ENCODE data around the gene IL23A. TPM values are rescaled to one million over a fixed set of nuclear protein-coding genes. Genes with fewer than 3 reads are reported as not detected.

IL23A gene
- total and polyA plus RNA-seq, 2 of the 13 experiments (the other 11 are each of a cell fraction or from before 2014, with no cell fraction given), result 0.33 to 0.35 TPM

DNA sequence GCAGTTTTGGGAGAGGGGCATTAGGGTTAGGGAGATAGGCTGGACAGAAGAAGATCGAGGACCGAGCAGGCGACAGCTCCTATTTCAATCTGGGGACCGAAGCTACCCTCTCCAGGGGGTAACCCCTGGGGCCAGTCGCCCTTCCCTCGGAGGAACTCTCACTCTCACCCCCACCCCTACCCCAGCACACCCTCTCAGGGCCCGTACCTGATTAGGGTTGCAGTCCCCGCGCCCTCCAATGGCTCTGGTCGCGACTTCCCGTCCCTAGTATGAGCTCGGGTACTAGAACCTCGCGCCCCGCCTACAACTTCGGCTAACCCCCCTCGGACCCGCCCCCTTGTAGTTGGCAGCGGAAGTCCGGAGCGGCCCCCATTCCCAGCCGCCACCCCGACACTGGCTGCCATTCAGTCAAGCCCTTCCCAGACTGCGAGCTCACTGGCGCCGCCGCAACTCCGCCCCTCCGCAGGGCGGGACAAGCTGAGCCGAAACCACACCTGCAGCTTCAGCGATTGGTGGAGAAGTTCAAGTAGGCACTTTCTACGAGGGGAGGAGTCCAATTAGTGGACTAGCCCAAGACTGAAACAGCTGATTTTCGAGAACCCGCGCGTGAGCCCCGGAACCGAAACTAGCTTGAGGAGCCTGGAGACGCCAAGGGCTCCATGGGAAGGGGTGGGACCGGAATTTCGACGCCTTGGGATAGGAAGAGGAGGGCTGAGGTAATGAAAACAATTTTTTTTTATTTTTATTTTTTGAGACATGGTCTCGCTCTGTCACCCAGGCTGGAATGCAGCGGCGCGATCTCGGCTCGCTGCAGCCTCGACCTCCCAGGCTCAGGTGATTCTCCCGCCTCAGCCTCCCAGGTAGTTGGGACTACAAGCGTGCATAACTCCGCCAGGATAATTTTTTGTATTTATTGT, 21.4 kb downstream of the IL23A start, which contains the start of gene STAT2 (continued):
- TF ChIP-seq, protein P1, sequence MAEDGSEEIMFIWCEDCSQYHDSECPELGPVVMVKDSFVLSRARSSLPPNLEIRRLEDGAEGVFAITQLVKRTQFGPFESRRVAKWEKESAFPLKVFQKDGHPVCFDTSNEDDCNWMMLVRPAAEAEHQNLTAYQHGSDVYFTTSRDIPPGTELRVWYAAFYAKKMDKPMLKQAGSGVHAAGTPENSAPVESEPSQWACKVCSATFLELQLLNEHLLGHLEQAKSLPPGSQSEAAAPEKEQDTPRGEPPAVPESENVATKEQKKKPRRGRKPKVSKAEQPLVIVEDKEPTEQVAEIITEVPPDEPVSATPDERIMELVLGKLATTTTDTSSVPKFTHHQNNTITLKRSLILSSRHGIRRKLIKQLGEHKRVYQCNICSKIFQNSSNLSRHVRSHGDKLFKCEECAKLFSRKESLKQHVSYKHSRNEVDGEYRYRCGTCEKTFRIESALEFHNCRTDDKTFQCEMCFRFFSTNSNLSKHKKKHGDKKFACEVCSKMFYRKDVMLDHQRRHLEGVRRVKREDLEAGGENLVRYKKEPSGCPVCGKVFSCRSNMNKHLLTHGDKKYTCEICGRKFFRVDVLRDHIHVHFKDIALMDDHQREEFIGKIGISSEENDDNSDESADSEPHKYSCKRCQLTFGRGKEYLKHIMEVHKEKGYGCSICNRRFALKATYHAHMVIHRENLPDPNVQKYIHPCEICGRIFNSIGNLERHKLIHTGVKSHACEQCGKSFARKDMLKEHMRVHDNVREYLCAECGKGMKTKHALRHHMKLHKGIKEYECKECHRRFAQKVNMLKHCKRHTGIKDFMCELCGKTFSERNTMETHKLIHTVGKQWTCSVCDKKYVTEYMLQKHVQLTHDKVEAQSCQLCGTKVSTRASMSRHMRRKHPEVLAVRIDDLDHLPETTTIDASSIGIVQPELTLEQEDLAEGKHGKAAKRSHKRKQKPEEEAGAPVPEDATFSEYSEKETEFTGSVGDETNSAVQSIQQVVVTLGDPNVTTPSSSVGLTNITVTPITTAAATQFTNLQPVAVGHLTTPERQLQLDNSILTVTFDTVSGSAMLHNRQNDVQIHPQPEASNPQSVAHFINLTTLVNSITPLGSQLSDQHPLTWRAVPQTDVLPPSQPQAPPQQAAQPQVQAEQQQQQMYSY (CRISPR knock-in tag; IDR thresholded peaks at IDR 0.05), result 0 out of 2 replicates have a peak, but pooled peaks have one; percentile 44
- 0 out of 2 replicates have a peak, but pooled peaks have one; percentile 38 for TF ChIP-seq ZNF274 (CRISPR knock-in tag; IDR thresholded peaks at IDR 0.05)
- TF ChIP-seq ZFP41 (CRISPR knock-in tag; IDR thresholded peaks at IDR 0.05; ENCODE audit: borderline replicate concordance), result no peak
- peak; percentile 36; the same call in 1 of the 2 replicates for TF ChIP-seq ZNF891 (CRISPR knock-in tag; IDR thresholded peaks at IDR 0.05)
- no peak for TF ChIP-seq ZNF550 (CRISPR knock-in tag; IDR thresholded peaks at IDR 0.05; ENCODE audit: borderline replicate concordance)
- TF ChIP-seq, protein P2, sequence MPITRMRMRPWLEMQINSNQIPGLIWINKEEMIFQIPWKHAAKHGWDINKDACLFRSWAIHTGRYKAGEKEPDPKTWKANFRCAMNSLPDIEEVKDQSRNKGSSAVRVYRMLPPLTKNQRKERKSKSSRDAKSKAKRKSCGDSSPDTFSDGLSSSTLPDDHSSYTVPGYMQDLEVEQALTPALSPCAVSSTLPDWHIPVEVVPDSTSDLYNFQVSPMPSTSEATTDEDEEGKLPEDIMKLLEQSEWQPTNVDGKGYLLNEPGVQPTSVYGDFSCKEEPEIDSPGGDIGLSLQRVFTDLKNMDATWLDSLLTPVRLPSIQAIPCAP (CRISPR knock-in tag; IDR thresholded peaks at IDR 0.05; ENCODE audit: low read depth), result peak; percentile 92
- no peak for TF ChIP-seq ZBTB3 (CRISPR knock-in tag; IDR thresholded peaks at IDR 0.05; ENCODE audit: borderline replicate concordance, low read depth)
- peak; percentile 60 for TF ChIP-seq RBFOX2 (IDR thresholded peaks at IDR 0.05; ENCODE audit: low read depth, low read length)
- TF ChIP-seq SOX13 (IDR thresholded peaks at IDR 0.05), result no peak
- TF ChIP-seq SOX13 (CRISPR knock-in tag; conservative IDR thresholded peaks at IDR 0.05 in 1 of 2, IDR thresholded peaks at IDR 0.05 in 1 of 2), result no peak
- peak; percentile 90 for TF ChIP-seq NFYC (CRISPR knock-in tag; IDR thresholded peaks at IDR 0.05)
- peak; percentile 6; the same call in 1 of the 2 replicates for TF ChIP-seq MIER3 (CRISPR knock-in tag; IDR thresholded peaks at IDR 0.05; ENCODE audit: borderline replicate concordance)
- no peak for TF ChIP-seq NONO (IDR thresholded peaks at IDR 0.05)
- peak; percentile 56; the same call in 1 of the 2 replicates for TF ChIP-seq NONO (CRISPR knock-in tag; conservative IDR thresholded peaks at IDR 0.05)
- TF ChIP-seq, protein P3, sequence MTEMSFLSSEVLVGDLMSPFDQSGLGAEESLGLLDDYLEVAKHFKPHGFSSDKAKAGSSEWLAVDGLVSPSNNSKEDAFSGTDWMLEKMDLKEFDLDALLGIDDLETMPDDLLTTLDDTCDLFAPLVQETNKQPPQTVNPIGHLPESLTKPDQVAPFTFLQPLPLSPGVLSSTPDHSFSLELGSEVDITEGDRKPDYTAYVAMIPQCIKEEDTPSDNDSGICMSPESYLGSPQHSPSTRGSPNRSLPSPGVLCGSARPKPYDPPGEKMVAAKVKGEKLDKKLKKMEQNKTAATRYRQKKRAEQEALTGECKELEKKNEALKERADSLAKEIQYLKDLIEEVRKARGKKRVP (CRISPR knock-in tag; IDR thresholded peaks at IDR 0.05), result 0 out of 4 replicates have a peak, but pooled peaks of 1 of the 2 experiments have one; percentile 49
- TF ChIP-seq, protein P4, sequence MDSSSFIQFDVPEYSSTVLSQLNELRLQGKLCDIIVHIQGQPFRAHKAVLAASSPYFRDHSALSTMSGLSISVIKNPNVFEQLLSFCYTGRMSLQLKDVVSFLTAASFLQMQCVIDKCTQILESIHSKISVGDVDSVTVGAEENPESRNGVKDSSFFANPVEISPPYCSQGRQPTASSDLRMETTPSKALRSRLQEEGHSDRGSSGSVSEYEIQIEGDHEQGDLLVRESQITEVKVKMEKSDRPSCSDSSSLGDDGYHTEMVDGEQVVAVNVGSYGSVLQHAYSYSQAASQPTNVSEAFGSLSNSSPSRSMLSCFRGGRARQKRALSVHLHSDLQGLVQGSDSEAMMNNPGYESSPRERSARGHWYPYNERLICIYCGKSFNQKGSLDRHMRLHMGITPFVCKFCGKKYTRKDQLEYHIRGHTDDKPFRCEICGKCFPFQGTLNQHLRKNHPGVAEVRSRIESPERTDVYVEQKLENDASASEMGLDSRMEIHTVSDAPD (CRISPR knock-in tag; IDR thresholded peaks at IDR 0.05), result 0 out of 2 replicates have a peak, but pooled peaks have one; percentile 53
- TF ChIP-seq ZMAT3 (CRISPR knock-in tag; conservative IDR thresholded peaks at IDR 0.05), result peak; percentile 72
- TF ChIP-seq ZNF143 (CRISPR knock-in tag; IDR thresholded peaks at IDR 0.05), result peak; percentile 83

Data from HepG2 (cell line).